ENCODE measurements around the gene LRIG2.

DNA sequence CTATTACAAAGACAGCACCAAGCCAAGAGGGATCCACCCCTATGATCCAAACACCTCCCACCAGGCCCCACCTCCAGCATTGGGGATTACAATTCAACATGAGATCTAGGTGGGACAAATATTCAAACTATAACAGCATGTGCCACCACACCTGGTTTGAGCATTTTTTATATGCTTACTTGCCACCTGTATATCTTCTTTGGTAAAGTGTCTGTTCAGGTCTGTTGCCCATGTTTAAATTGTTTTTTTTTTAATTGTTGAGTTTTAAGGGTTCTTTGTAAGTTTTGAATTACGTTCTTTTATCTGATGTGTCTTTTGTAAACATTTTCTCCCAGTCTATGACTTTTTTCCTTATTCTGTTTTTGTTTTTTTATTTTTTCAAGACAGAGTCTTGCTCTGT lies 83.4 kb downstream of the LRIG2 start:
- TF ChIP-seq EZH2phosphoT487 (IDR thresholded peaks at IDR 0.05; ENCODE audit: borderline replicate concordance, low read depth) (no peak), CTCF (IDR thresholded peaks at IDR 0.05) (no peak), EP300 (IDR thresholded peaks at IDR 0.05; ENCODE audit: borderline replicate concordance in 1 of 2, low read depth in 1 of 2, low read length in 1 of 2) (no peak), RFX5 (IDR thresholded peaks at IDR 0.05; ENCODE audit: low read length) (no peak), RCOR1 (IDR thresholded peaks at IDR 0.05; ENCODE audit: low read length) (no peak), TAF1 (IDR thresholded peaks at IDR 0.05; ENCODE audit: borderline replicate concordance, low read depth, low read length) (no peak), TEAD4 (IDR thresholded peaks at IDR 0.05; ENCODE audit: borderline replicate concordance, insufficient read depth) (no peak), TCF12 (IDR thresholded peaks at IDR 0.05) (no peak), POLR2AphosphoS5 (IDR thresholded peaks at IDR 0.05; ENCODE audit: low read depth, low read length) (no peak), SMC3 (IDR thresholded peaks at IDR 0.05; ENCODE audit: low read depth, low read length) (no peak), GABPA (IDR thresholded peaks at IDR 0.05; ENCODE audit: low read depth) (no peak), USF2 (IDR thresholded peaks at IDR 0.05; ENCODE audit: borderline replicate concordance, low read depth, low read length) (no peak)
- TF ChIP-seq, protein P1, sequence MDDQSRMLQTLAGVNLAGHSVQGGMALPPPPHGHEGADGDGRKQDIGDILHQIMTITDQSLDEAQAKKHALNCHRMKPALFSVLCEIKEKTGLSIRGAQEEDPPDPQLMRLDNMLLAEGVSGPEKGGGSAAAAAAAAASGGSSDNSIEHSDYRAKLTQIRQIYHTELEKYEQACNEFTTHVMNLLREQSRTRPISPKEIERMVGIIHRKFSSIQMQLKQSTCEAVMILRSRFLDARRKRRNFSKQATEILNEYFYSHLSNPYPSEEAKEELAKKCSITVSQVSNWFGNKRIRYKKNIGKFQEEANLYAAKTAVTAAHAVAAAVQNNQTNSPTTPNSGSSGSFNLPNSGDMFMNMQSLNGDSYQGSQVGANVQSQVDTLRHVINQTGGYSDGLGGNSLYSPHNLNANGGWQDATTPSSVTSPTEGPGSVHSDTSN (IDR thresholded peaks at IDR 0.05): no peak
- TF ChIP-seq, protein P2, sequence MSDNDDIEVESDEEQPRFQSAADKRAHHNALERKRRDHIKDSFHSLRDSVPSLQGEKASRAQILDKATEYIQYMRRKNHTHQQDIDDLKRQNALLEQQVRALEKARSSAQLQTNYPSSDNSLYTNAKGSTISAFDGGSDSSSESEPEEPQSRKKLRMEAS (IDR thresholded peaks at IDR 0.05; ENCODE audit: low read depth): no peak

Data from SK-N-SH (cell line).